Keratinocyte (primary cell): ENCODE data around the gene FAM219B.

Source experiments
- EZH2 ChIP-seq: IDR thresholded peaks from one replicate; pipeline ENCODE4 v1.6.1; 2012; ENCODE audit warnings: inconsistent platforms, mild to moderate bottlenecking, low read length, moderate library complexity
- TF ChIP-seq, protein P1 (sequence below), 3 experiments: IDR thresholded peaks in 1 of 3; conservative IDR thresholded peaks in 1 of 3; optimal IDR thresholded peaks in 1 of 3; 2 replicates in 2 of 3; 3 replicates in 1 of 3; pipeline versions ENCODE3 to v1.5.1; 2011; ENCODE audit warnings: low read length in 3 of 3, mild to moderate bottlenecking in 3 of 3, moderate library complexity in 2 of 3, control low read depth in 1 of 3, inconsistent platforms in 1 of 3; ENCODE audit not compliant: insufficient read depth in 2 of 3; ENCODE audit errors: extremely low read depth in 1 of 3

GRCh38 chr15:74851960-74852359 lies 54.7 kb downstream of the FAM219B start:
- TF ChIP-seq, protein P1, sequence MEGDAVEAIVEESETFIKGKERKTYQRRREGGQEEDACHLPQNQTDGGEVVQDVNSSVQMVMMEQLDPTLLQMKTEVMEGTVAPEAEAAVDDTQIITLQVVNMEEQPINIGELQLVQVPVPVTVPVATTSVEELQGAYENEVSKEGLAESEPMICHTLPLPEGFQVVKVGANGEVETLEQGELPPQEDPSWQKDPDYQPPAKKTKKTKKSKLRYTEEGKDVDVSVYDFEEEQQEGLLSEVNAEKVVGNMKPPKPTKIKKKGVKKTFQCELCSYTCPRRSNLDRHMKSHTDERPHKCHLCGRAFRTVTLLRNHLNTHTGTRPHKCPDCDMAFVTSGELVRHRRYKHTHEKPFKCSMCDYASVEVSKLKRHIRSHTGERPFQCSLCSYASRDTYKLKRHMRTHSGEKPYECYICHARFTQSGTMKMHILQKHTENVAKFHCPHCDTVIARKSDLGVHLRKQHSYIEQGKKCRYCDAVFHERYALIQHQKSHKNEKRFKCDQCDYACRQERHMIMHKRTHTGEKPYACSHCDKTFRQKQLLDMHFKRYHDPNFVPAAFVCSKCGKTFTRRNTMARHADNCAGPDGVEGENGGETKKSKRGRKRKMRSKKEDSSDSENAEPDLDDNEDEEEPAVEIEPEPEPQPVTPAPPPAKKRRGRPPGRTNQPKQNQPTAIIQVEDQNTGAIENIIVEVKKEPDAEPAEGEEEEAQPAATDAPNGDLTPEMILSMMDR (optimal IDR thresholded peaks at IDR 0.05 in 1 of 3, IDR thresholded peaks at IDR 0.05 in 1 of 3, conservative IDR thresholded peaks at IDR 0.05 in 1 of 3; ENCODE audit: extremely low read depth in 1 of 3, insufficient read depth in 2 of 3, low read length in 3 of 3): no peak
- TF ChIP-seq EZH2: no peak
